Measurements from ENCODE around the gene PDK3.

Gene PDK3

GRCh38 chrX:24463077-24463476, 2.0 kb upstream of the PDK3 start:
- TF ChIP-seq CTCF (IDR thresholded peaks at IDR 0.05), result no peak
- no peak overlapping the region for H3K27ac ChIP-seq
- no peak for DNase-seq (ENCODE audit: low spot score)
- no peak overlapping the region for H3K4me3 ChIP-seq

GRCh38 chrX:24464498-24464835, 619 bp upstream of the PDK3 start:
- Histone ChIP-seq H3K4me3 (peak overlapping the region; percentile 84), H3K27ac (peak overlapping the region; percentile 86 to 92)
- TF ChIP-seq CTCF (IDR thresholded peaks at IDR 0.05), result no peak
- DNase-seq (ENCODE audit: low spot score), result no peak

- DNase-seq (ENCODE audit: low spot score), result no peak
- H3K27ac ChIP-seq, result peak overlapping the region; percentile 86 to 92
- TF ChIP-seq CTCF (IDR thresholded peaks at IDR 0.05), result no peak
- peak overlapping the region; percentile 84 for H3K4me3 ChIP-seq
These were observed 413 bp downstream of the PDK3 start for GRCh38 chrX:24465532-24465865.

- no peak for TF ChIP-seq CTCF (IDR thresholded peaks at IDR 0.05)
These were observed 939 bp downstream of the PDK3 start for GRCh38 chrX:24466025-24466424.

GRCh38 chrX:24468245-24468644, 3.2 kb downstream of the PDK3 start:
- peak; percentile 82 for DNase-seq (ENCODE audit: low spot score)
- H3K27ac ChIP-seq, result peak overlapping the region; percentile 80 to 86
- H3K4me3 ChIP-seq, result peak overlapping the region; percentile 53
- no peak for TF ChIP-seq CTCF (IDR thresholded peaks at IDR 0.05)

More at GRCh38 chrX:24466025-24466424, 939 bp downstream of the PDK3 start:
- no peak for DNase-seq (ENCODE audit: low spot score)
- H3K4me3 ChIP-seq, result peak overlapping the region; percentile 84
- peak overlapping the region; percentile 80 to 86 for H3K27ac ChIP-seq

GRCh38 chrX:24471808-24472207, 6.7 kb downstream of the PDK3 start:
- no peak overlapping the region for H3K4me3 ChIP-seq
- no peak for DNase-seq (ENCODE audit: low spot score)

GRCh38 chrX:24475480-24475879, 10.4 kb downstream of the PDK3 start:
- no peak for TF ChIP-seq CTCF (IDR thresholded peaks at IDR 0.05)
- no peak for DNase-seq (ENCODE audit: low spot score)
- Histone ChIP-seq H3K4me3 (no peak overlapping the region), H3K27ac (no peak overlapping the region)

More at GRCh38 chrX:24471808-24472207, 6.7 kb downstream of the PDK3 start:
- no peak overlapping the region for H3K27ac ChIP-seq
- no peak for TF ChIP-seq CTCF (IDR thresholded peaks at IDR 0.05)

Measured in coronary artery (tissue), 2 donors.